Measurements from ENCODE around the gene TRIP6.
"Not testable (repeated sequence)": the region's sequence is repeated elsewhere in the genome, so short reads cannot be mapped to it uniquely, and the experiment has no call there.

TRIP6 gene

GRCh38 chr7:100919779-100920437, 52.7 kb downstream of the TRIP6 start:
- DNase-seq = not testable (repeated sequence)

- DNase-seq = no peak
Measured at GRCh38 chr7:100921039-100921438, 53.9 kb downstream of the TRIP6 start.

Data from AML-193 (cell line).